ENCODE measurements around the gene TYW1.
"Not testable (repeated sequence)": the region's sequence is repeated elsewhere in the genome, so short reads cannot be mapped to it uniquely, and the experiment has no call there.

The TYW1 gene

GRCh38 chr7:67266070-67266469 lies 269.4 kb downstream of the TYW1 start:
- not testable (repeated sequence) for H3K9me3 Mint-ChIP-seq, H3K36me3 Mint-ChIP-seq, H3K27ac Mint-ChIP-seq, H3K27me3 Mint-ChIP-seq, H3K4me3 Mint-ChIP-seq, H3K4me1 Mint-ChIP-seq

GRCh38 chr7:67267914-67268313 lies 271.3 kb downstream of the TYW1 start:
- Mint-ChIP-seq H3K4me1 (no peaks in the 10 kb centered on the region), H3K4me3 (no peak overlapping the region), H3K27ac (no peak overlapping the region)

DNA sequence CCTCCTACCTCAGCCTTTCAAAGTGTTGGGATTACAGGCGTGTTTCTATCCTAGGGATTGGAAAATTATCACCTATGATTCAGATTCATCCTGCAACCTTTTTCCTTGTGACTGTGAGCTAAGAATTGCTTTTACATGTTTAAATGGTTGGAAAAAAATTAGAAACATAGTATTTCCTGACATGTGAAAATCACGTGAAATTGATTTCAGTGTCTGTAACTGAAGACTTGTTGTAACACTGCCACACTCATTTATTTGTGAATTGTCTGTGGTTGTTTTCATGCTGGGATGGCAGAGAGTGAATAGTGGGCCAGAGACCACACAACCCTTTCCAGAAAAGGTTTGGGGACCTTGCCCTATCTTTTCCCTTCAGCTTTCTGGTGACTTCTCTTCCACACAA lies 273.3 kb downstream of the TYW1 start:
- H3K36me3 Mint-ChIP-seq, H3K4me1 Mint-ChIP-seq, H3K9me3 Mint-ChIP-seq, H3K27me3 Mint-ChIP-seq, H3K27ac Mint-ChIP-seq, H3K4me3 Mint-ChIP-seq: not testable (repeated sequence)

More at GRCh38 chr7:67267914-67268313, 271.3 kb downstream of the TYW1 start:
- H3K36me3 Mint-ChIP-seq, result peaks cover 4% of the 10 kb centered on the region
- no peaks in the 10 kb centered on the region for H3K9me3 Mint-ChIP-seq
- no peaks in the 10 kb centered on the region for H3K27me3 Mint-ChIP-seq

All from activated naive CD4-positive, alpha-beta T cell treated with anti-CD3 and anti-CD28 coated beads, Interleukin-2, amount 50 U/mL, for 24 hours (primary cell).